ENCODE results near the gene OMA1.

- no peak for TF ChIP-seq CTCF (conservative IDR thresholded peaks at IDR 0.05; ENCODE audit: low read depth, low read length)
- no peak for TF ChIP-seq EZH2 (IDR thresholded peaks at IDR 0.05; ENCODE audit: borderline replicate concordance, low read depth, low read length, poor library complexity, severe bottlenecking)
Observed at GRCh38 chr1:58587667-58588066, 41.1 kb upstream of the OMA1 start.

Data from A673 (cell line).